Stimulated activated naive CD8-positive, alpha-beta T cell treated with anti-CD3 and anti-CD28 coated beads, Interleukin-15, amount 100 ng/mL, for 72 hours (primary cell): ENCODE data around the gene FAM53B.

Experiments
- ATAC-seq: fragments of 150-1000 bp; cut with Tn5 transposase; 2 replicates; pipeline ENCODE4 v1.10.0; 2021; ENCODE audit warnings: mild to moderate bottlenecking, moderate library complexity
- DNase-seq, 2 donors: peaks; one replicate each; pipeline ENCODE4 v3.0.0; 2021 to 2022
- H3K27ac Mint-ChIP-seq, 2 donors: one replicate each; pipeline ENCODE4 v1.8.0; 2022; ENCODE audit warnings: mild to moderate bottlenecking in 2 of 2, mixed read lengths in 2 of 2, moderate library complexity in 2 of 2
- H3K27me3 Mint-ChIP-seq: one replicate; pipeline ENCODE4 v1.8.0; 2022; ENCODE audit warnings: mixed read lengths
- H3K4me1 Mint-ChIP-seq: one replicate; pipeline ENCODE4 v1.8.0; 2022; ENCODE audit warnings: mild to moderate bottlenecking, mixed read lengths
- H3K4me3 Mint-ChIP-seq, 2 donors: one replicate each; pipeline ENCODE4 v1.8.0; 2022; ENCODE audit warnings: mild to moderate bottlenecking in 2 of 2, mixed read lengths in 2 of 2, moderate library complexity in 1 of 2
- H3K9me3 Mint-ChIP-seq, 2 donors: one replicate each; pipeline ENCODE4 v1.8.0; 2022; ENCODE audit warnings: mixed read lengths in 2 of 2

FAM53B gene

DNA sequence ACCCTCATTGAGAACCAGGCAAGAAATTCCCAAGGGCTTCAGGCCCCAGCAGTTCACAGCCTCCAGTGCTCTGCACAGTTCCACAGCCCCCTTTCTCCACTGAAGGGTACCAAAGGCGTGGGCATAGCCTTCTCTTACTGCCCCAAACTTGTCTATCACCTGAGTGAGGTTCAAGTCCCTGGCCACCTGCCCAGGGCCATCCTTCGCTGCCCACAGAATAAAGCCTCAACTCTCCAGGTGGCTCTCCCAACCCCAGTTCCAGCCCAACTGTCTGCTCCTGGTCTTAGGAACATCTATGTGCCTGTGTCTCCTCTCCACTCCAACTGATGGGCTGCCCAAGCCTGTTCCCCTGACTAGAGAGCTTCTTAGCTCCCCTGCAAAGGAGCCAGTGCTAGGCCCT is 79.1 kb downstream of the FAM53B start:
- Mint-ChIP-seq H3K4me3 (no peak overlapping the region), H3K27ac (no peak overlapping the region), H3K27me3 (no peaks in the 10 kb centered on the region), H3K4me1 (peaks cover 26% of the 10 kb centered on the region), H3K9me3 (no peaks in the 10 kb centered on the region)
- no peak for DNase-seq
- ATAC-seq: no peak

DNA sequence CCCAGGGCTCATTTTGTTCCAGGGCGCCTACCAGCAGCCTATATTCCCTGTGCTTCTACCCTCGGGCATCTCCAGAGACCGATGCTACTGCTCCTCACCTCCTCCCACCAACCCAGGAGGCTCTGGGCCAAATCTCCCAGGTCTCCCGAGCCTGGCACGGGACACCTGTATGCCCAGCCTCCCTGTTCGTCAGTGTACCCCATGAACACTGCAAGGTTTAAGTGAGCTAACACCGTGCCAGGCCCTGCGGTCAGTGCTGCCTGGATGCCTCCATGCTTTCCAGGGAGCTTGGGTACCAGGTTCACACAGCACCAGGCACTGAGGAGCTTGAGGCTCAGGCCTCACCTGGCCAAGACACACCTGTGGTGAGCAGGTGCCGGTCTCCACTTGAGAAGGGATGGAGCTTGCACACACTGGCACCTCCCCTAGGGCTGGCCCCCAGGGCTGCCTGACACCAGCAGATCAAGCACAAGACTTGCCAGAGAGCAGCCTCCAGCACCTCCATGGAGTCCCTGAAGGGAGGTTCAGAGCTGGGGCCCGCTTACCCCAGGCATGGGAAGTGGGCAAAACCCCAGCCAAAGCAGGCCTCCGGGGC is 80.3 kb downstream of the FAM53B start:
- Mint-ChIP-seq H3K27me3 (no peaks in the 10 kb centered on the region), H3K4me1 (peaks cover 29% of the 10 kb centered on the region), H3K27ac (no peak overlapping the region), H3K9me3 (no peaks in the 10 kb centered on the region), H3K4me3 (no peak overlapping the region)
- DNase-seq (no peak), ATAC-seq (no peak)

DNA sequence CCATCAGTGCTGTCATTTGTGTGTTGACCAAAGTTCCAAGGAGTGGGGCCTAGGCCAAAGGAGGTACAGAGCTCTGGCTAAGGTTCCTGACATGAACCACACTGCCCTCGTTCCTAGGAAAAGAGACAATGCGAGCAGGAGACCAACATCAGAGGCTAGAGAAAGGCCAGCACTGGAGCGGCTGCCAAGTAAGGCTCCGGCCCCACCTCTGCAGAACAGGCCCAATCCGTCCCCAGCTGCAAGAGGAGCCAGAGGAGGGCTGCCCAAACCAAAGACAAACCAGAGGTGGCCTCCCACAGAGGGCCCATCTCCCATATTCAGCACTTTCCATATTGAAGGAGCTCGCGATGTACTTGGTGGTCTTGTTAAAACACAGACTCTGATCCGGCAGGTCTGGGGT is 81.0 kb downstream of the FAM53B start:
- no peak overlapping the region for H3K27ac Mint-ChIP-seq
- H3K4me3 Mint-ChIP-seq: no peak overlapping the region
- ATAC-seq (no peak), DNase-seq (no peak)
- H3K4me1 Mint-ChIP-seq: peaks cover 36% of the 10 kb centered on the region
- no peaks in the 10 kb centered on the region for H3K27me3 Mint-ChIP-seq
- H3K9me3 Mint-ChIP-seq: no peaks in the 10 kb centered on the region

DNA sequence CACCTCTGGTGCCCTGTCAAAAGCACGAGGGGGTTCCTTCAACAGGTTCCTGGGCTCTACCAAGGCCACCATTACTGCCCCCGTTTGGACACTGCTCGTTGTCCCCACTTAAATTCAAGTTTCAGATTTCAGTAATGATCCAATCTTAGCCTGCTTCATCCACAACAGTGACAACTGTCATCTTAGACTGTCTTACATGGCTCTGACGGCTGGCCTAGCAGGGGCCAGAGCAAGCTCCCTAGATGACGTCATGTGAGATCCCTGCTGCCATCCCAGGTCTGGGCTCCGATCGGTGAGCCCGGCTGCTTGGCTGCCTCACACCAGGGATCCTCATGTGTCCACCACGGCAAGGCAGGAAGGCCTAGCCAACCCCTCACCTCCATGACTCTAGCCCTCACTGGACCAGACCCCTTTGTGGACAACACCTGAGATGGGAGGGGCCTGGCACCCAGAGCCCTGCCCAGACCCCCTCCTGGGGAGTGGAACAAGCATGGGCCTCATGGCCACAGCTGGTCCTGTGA is 82.5 kb downstream of the FAM53B start:
- no peak for DNase-seq
- peaks cover 40% of the 10 kb centered on the region for H3K4me1 Mint-ChIP-seq
- H3K4me3 Mint-ChIP-seq: no peak overlapping the region
- ATAC-seq: no peak
- no peaks in the 10 kb centered on the region for H3K27me3 Mint-ChIP-seq
- H3K27ac Mint-ChIP-seq: no peak overlapping the region
- no peaks in the 10 kb centered on the region for H3K9me3 Mint-ChIP-seq

DNA sequence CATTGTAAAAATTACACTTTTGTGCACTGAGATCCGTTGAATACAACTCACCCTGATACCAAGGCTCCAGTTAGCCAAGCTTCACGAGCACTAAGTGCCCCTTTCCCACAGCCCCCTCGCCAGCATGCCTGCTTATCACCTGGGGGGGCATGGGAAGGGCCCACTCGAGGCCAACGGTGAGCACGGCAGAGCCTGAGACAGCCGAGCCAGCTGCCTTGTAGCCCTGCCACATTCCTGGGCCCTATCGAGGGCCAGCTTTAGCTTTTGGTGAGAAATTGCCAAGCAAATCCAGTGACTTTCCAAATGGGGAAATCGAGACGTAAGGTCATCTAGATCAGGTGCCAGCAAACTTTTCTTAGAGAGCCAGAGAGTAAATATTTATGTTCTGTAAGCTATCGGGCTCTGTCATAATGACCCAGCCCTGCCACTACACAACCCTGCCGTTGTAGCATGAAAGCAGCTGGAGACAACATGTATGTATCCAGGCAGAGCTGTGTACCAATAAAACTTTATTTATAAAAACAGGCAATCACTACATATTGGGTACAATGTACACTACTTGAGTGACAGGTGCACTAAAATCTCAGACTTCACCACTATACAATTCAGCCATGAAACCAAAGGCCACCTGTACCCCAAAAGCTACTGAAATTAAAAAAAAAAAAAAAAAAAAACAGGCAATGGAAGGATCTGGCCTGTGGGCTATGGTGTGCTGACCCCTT is 83.6 kb downstream of the FAM53B start:
- ATAC-seq (no peak), DNase-seq (no peak)
- H3K4me3 Mint-ChIP-seq: no peak overlapping the region
- H3K27me3 Mint-ChIP-seq: no peaks in the 10 kb centered on the region
- no peak overlapping the region for H3K27ac Mint-ChIP-seq
- H3K4me1 Mint-ChIP-seq: peaks cover 44% of the 10 kb centered on the region
- H3K9me3 Mint-ChIP-seq: no peaks in the 10 kb centered on the region

DNA sequence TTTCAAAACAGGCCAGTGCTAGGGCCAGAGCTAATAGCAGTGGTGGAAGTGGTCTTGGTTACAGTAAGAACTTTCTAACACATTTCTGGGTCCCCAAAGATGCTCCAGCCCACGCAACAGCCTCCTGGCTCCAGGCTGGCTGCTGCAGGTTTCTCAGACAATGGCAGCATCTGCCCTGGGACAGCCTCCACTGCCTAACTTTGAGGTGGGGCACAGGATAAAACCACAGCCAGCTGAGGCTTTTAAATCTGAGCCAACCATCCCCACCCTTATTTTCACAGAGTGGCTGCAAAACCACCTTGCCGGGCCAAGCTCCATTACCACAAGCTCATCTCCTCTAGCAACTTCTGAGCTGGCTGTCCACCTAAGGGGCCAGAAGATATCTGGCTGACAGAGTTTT is 84.8 kb downstream of the FAM53B start:
- H3K4me3 Mint-ChIP-seq: no peak overlapping the region
- H3K27ac Mint-ChIP-seq: no peak overlapping the region
- H3K9me3 Mint-ChIP-seq: no peaks in the 10 kb centered on the region
- no peak for DNase-seq
- ATAC-seq: no peak
- H3K27me3 Mint-ChIP-seq: no peaks in the 10 kb centered on the region
- peaks cover 50% of the 10 kb centered on the region for H3K4me1 Mint-ChIP-seq

DNA sequence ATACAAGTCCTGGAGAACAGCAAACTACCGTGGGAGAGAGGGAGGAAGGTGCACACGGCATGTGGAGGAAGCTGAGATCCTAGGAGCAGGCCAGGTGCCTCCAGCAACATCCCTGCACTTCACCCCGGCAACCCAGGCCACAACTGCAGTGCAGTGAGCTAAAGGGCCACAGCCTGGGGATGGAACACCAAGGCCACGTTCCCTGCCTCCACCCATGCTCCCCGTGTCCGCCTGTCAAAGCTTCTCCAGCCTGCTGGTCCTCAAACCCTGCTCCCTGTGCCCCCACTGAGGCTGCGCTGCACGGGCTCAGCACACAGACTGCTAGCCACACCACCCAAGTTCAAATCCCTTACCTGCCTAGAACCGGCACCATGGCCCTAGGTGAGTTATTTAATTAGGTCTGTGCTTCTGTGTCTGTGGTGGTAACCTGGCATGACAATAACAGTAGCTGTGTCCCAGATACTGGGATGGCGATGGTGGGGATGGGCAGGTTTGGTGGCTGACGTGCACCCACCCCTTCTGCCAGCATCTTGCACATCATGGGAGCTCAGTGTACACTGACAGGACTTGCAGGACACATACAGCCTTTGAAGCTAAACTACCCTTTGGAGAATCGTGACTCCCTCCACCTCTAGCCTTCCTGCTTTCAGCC is 85.5 kb downstream of the FAM53B start:
- H3K27me3 Mint-ChIP-seq: no peaks in the 10 kb centered on the region
- H3K9me3 Mint-ChIP-seq: no peaks in the 10 kb centered on the region
- ATAC-seq (no peak), DNase-seq (no peak)
- no peak overlapping the region for H3K4me3 Mint-ChIP-seq
- peaks cover 53% of the 10 kb centered on the region for H3K4me1 Mint-ChIP-seq
- H3K27ac Mint-ChIP-seq: no peak overlapping the region

DNA sequence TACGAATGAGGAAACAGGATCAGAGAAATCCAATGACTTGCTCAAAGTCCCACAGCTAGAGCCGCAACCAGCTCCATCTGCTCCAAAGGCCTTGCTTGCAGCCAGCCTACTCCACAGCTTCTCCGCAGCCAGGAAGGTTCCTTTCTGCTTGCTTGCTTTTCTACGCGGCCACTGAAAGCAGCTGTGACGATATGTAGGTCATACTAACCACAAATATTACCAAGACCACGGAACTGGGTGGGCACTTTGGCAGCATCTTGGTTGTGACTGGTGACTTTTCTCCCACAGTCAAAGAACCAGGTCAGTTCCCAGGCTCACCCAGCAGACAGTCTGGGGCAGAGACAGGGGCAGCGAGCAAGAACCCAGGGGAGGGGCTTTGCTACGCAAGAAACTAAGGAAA is 86.4 kb downstream of the FAM53B start:
- Mint-ChIP-seq H3K4me3 (no peak overlapping the region), H3K4me1 (peaks cover 58% of the 10 kb centered on the region), H3K27ac (no peak overlapping the region), H3K27me3 (no peaks in the 10 kb centered on the region), H3K9me3 (no peaks in the 10 kb centered on the region)
- ATAC-seq (no peak), DNase-seq (no peak)

DNA sequence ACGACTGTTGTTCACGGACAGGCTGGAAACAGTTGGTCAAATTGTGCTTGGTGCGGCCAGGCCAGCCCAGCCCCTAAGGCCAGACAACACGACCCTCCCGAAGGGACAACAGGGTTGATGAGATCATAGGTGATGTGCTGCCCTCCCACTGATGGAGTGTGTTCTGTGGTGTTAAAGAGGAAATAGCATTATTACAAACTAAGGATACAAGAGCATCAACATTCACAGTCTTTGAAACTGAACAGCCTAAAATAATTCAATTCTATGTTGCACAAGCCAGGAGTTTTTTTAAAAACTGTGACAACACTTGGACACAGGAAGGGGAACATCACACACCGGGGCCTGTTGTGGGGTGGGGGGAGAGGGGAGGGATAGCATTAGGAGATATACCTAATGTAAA is 87.6 kb downstream of the FAM53B start:
- Mint-ChIP-seq H3K27me3 (no peaks in the 10 kb centered on the region), H3K27ac (no peak overlapping the region), H3K9me3 (no peaks in the 10 kb centered on the region), H3K4me3 (no peak overlapping the region), H3K4me1 (peaks cover 71% of the 10 kb centered on the region)
- ATAC-seq (no peak), DNase-seq (no peak)

DNA sequence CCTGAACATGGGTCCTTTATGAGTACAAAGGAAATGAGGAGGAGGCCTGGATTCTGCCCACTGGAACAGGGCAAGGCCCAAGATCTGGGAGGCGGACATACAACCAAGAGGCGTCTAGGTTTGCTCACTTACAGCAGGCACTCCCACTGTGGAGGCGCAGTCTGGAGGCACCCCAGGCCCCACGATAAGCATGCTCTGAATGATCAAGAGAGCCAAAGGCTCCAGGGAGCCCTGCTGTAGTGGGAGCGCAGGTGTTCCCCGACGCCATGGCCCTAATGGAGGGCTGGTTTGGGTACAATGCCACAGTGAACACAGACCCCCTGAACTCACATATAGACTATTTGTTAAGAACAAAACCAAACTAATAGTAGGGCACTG is 88.1 kb downstream of the FAM53B start:
- Mint-ChIP-seq H3K27me3 (no peaks in the 10 kb centered on the region), H3K4me3 (no peak overlapping the region), H3K9me3 (no peaks in the 10 kb centered on the region), H3K27ac (no peak overlapping the region), H3K4me1 (peaks cover 75% of the 10 kb centered on the region)
- ATAC-seq (no peak), DNase-seq (no peak)

DNA sequence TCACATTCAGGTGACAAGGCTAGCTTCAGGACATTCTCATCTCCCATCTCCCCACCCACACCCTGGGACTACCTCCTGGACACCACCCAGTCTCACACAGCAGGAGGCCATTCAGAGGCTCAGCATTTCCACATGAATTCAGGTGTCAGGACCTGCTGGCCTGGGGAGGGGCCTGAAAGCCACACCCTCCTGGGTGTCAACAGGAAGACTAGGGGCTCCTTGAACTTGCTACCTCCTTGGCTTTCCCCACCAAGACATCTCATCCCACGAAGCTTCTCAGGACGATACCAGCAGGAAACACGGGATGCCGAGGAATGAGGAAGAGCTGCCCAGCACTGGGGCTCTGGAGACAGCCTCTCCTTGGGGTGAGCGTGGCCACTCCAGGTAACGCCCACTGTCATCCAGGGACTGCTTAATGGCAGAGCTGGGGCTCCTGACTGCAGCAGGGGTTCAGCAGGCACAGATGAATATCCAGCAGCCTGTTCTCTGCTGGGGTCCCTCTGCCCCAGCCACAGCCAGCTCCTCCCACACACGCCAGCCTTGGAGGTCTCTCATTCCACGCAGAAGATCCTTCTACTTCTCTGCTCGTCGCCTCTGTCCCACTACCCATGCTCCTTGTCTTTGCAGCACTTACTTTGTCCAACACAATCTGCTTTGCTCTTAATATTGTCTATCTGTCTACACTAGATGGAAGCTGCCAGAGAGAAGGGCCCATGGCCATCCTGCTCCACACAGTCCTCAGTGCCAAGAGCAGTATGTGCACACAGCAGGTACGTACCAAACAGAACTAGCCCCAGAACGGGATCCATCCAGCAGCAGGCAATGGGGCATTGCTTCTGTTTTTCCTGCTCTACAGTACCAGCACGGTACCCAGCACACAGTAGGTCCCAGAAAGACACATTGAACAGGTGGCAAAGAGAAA is 88.7 kb downstream of the FAM53B start:
- ATAC-seq (no peak), DNase-seq (no peak)
- Mint-ChIP-seq H3K4me3 (no peak overlapping the region), H3K27ac (peak overlapping the region in 1 of 2 donors; percentile 80), H3K27me3 (no peaks in the 10 kb centered on the region), H3K9me3 (no peaks in the 10 kb centered on the region), H3K4me1 (peaks cover 80% of the 10 kb centered on the region)

DNA sequence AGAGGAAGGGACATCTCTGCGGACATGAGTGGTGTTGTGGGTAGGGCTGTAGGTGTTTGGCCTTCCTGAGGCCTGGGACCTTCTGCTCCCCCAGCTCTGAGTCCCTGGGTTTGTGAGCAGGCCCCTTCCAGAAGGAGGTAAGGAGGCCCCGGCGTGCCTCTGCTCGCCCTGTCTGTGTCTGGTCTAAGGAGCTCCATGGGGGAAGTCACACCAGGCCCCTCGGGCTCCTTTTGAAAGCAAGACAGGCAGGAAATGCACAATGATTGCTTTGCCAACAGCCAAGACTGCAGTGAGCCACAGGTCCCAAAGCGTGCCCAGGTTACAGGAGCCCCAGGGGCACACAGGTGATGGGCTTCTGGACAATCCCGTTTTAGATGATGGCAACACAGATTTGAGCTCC is 89.5 kb downstream of the FAM53B start:
- ATAC-seq (no peak), DNase-seq (no peak)
- H3K27ac Mint-ChIP-seq: no peak overlapping the region
- H3K27me3 Mint-ChIP-seq: no peaks in the 10 kb centered on the region
- H3K4me1 Mint-ChIP-seq: peaks cover 81% of the 10 kb centered on the region
- no peaks in the 10 kb centered on the region for H3K9me3 Mint-ChIP-seq
- no peak overlapping the region for H3K4me3 Mint-ChIP-seq

DNA sequence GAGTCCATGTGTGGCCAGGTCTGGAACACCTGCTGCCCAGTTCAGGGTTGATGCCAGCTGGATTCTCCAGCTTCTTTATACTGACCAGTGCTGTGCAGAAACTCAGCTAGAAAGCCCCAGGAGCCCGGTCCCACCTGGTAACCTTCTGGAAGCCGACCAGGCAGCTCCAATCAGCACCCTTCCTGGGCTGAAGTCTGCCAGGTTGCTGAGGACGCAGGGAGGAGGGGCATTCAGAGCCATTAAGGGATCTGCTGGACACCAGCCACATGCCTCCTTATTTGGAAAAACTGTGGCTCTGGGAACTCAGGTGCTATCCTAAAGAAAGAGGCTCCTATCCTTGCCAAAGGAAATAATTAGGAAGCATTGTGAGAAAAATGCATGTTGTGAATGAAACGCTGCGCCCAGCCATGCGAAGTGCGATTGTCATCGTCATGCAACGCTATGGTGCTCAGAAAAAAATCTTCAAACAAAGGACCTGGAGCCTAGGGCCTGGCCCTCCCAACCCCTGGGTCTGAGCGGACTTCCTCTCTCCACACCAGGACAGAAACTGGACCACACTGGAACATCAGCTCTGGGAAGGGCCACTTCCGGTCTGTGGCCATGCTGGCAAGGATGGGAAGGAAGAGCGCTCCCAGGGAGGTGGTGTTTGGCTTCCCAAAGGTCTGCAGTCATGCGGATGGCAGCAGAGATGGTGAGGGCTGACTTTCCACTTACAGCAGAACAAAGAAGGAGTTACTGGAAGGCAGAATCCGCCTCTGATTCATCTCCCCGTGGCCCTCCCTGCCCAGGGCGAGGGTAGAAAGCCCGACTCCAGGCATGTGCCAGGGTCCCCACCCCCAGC is 90.1 kb downstream of the FAM53B start:
- no peak for ATAC-seq
- Mint-ChIP-seq H3K4me3 (no peak overlapping the region), H3K27me3 (no peaks in the 10 kb centered on the region), H3K4me1 (peaks cover 81% of the 10 kb centered on the region), H3K9me3 (no peaks in the 10 kb centered on the region), H3K27ac (no peak overlapping the region)
- DNase-seq: no peak

DNA sequence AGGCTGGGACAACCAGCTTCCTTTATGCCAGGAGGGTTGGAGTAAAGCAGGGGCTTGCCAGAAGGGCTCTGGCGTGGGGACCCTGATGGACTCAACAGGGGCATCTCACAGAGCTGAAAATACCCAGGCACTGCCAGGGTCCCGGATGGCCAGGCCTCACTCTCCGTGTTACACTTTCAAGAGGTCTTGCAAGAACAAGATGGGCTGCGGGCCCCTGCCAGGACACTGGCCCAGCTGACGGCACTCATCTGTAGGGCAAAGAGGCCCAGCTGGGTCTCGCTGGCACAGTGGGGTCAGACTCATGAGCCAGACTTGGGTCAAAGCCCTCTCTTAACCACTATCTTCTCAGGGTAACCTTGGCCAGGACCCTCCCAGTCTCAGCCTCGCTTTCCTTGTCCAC is 90.9 kb downstream of the FAM53B start:
- DNase-seq (no peak), ATAC-seq (no peak)
- peaks cover 81% of the 10 kb centered on the region for H3K4me1 Mint-ChIP-seq
- no peaks in the 10 kb centered on the region for H3K27me3 Mint-ChIP-seq
- no peak overlapping the region for H3K4me3 Mint-ChIP-seq
- no peaks in the 10 kb centered on the region for H3K9me3 Mint-ChIP-seq
- no peak overlapping the region for H3K27ac Mint-ChIP-seq

DNA sequence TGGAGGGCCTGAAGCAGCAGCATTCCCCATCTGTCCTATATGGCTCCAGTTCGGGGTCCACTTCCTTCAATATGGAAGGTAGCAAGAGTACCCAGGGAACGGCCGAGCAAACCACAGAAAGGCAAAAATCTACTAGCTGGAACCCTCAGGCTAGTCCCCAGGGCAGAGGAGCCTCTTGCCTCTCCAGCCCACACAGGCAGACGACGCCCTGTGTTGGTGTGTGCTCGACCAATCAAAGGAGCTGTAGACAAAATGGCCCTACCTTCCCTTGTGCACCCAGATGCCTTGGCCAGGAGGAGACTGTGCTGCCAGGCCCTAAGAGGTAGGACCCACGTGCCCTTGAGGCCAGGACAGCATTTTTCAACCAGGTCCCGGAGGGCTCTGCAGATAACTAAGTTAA is 91.5 kb downstream of the FAM53B start:
- Mint-ChIP-seq H3K4me3 (no peak overlapping the region), H3K4me1 (peaks cover 81% of the 10 kb centered on the region), H3K9me3 (no peaks in the 10 kb centered on the region), H3K27me3 (no peaks in the 10 kb centered on the region), H3K27ac (peak overlapping the region in 1 of 2 donors; percentile 19)
- no peak for DNase-seq
- no peak for ATAC-seq
